Vagina (tissue), 2 donors: ENCODE results near the gene IFT20.

Experiments used
- POLR2A ChIP-seq, 2 donors: fragments of 450-650 bp; IDR thresholded peaks; one replicate each; pipeline ENCODE4 v1.6.1; 2017; ENCODE audit warnings: antibody characterized with exemption in 2 of 2, mild to moderate bottlenecking in 2 of 2, moderate library complexity in 2 of 2
- POLR2AphosphoS5 ChIP-seq, 2 donors: sonication (generic); formaldehyde crosslinking; IDR thresholded peaks; one replicate each; pipeline ENCODE4 v1.9.0; 2017; ENCODE audit warnings: antibody characterized with exemption in 2 of 2, mild to moderate bottlenecking in 2 of 2, low read depth in 1 of 2; ENCODE audit not compliant: insufficient read depth in 1 of 2
- TF ChIP-seq, protein P1 (sequence below), 3 experiments: fragments of 450-650 bp in 2 of 3; fragments of 200-600 bp in 1 of 3; sonication (generic) in 1 of 3; IDR thresholded peaks; one replicate each; pipeline ENCODE4 v1.5.1; 2017 to 2019; ENCODE audit warnings: antibody characterized with exemption in 3 of 3, mild to moderate bottlenecking in 2 of 3, moderate library complexity in 2 of 3

GRCh38 chr17:28293994-28294393, 41.3 kb downstream of the IFT20 start:
- TF ChIP-seq, protein P1, sequence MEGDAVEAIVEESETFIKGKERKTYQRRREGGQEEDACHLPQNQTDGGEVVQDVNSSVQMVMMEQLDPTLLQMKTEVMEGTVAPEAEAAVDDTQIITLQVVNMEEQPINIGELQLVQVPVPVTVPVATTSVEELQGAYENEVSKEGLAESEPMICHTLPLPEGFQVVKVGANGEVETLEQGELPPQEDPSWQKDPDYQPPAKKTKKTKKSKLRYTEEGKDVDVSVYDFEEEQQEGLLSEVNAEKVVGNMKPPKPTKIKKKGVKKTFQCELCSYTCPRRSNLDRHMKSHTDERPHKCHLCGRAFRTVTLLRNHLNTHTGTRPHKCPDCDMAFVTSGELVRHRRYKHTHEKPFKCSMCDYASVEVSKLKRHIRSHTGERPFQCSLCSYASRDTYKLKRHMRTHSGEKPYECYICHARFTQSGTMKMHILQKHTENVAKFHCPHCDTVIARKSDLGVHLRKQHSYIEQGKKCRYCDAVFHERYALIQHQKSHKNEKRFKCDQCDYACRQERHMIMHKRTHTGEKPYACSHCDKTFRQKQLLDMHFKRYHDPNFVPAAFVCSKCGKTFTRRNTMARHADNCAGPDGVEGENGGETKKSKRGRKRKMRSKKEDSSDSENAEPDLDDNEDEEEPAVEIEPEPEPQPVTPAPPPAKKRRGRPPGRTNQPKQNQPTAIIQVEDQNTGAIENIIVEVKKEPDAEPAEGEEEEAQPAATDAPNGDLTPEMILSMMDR (IDR thresholded peaks at IDR 0.05), result no peak
- TF ChIP-seq POLR2AphosphoS5 (IDR thresholded peaks at IDR 0.05; ENCODE audit: insufficient read depth in 1 of 2, low read depth in 1 of 2) (no peak), POLR2A (IDR thresholded peaks at IDR 0.05) (no peak)
